GM12873 (cell line): Measurements from ENCODE around the gene NEU4.

ENCODE experiments used
- TF ChIP-seq, protein P1 (sequence below): IDR thresholded peaks from 2 replicates; pipeline ENCODE4 v1.5.1; 2012; ENCODE audit warnings: low read depth, mild to moderate bottlenecking, moderate library complexity, low read length, control low read depth; ENCODE audit not compliant: insufficient read depth; ENCODE audit errors: missing control alignments

Gene NEU4

GRCh38 chr2:241767464-241768250 is 41.3 kb upstream of the NEU4 start:
- TF ChIP-seq, protein P1, sequence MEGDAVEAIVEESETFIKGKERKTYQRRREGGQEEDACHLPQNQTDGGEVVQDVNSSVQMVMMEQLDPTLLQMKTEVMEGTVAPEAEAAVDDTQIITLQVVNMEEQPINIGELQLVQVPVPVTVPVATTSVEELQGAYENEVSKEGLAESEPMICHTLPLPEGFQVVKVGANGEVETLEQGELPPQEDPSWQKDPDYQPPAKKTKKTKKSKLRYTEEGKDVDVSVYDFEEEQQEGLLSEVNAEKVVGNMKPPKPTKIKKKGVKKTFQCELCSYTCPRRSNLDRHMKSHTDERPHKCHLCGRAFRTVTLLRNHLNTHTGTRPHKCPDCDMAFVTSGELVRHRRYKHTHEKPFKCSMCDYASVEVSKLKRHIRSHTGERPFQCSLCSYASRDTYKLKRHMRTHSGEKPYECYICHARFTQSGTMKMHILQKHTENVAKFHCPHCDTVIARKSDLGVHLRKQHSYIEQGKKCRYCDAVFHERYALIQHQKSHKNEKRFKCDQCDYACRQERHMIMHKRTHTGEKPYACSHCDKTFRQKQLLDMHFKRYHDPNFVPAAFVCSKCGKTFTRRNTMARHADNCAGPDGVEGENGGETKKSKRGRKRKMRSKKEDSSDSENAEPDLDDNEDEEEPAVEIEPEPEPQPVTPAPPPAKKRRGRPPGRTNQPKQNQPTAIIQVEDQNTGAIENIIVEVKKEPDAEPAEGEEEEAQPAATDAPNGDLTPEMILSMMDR = no peak

DNA sequence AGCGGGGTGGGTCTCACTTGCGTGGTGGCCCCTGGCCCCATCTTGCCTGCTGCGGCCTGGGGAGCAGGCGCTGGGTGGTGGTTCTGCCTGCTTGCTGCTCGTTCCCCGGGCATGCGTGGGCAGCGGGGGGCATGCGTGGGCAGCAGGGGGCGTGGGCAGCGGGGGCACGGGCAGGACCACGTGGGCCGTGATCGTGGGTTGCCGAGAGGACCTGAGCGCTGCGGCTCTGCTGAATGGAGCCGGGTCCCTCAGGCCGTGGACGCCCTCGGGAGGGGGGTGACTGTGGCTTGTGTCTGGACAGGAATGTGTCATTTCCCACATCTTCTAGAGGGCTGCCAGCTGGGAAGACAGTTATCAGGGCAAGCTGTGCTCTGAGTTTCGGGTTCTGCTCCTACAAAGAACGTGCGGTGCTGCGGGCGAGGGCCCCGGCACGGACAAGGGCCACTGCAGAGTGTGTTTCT is 40.7 kb upstream of the NEU4 start:
- TF ChIP-seq, protein P1 = no peak

DNA sequence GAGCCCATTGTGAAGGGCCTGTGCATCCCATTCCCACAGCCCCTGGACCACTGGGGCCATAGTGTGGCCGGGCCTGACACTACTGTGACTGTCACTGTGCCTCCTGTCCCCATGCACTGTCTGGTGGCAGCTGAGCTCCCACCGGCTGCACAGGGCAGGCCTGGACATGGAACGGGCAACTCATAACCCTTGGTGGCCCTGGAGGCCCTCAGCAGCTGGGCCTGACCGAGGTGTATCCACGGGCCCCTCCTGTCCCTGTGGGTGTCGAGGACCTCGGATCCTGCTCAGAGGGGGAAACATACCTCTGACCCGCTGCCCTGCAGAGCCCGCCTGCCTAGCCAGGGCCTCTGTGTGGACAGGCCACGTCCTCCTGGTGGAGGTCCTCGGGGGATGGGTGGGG is 40.1 kb upstream of the NEU4 start:
- TF ChIP-seq, protein P1 = no peak

- TF ChIP-seq, protein P1 = no peak
These were observed 39.2 kb upstream of the NEU4 start for GRCh38 chr2:241769819-241770184.

GRCh38 chr2:241770185-241770935 is 38.6 kb upstream of the NEU4 start:
- TF ChIP-seq, protein P1 = no peak

DNA sequence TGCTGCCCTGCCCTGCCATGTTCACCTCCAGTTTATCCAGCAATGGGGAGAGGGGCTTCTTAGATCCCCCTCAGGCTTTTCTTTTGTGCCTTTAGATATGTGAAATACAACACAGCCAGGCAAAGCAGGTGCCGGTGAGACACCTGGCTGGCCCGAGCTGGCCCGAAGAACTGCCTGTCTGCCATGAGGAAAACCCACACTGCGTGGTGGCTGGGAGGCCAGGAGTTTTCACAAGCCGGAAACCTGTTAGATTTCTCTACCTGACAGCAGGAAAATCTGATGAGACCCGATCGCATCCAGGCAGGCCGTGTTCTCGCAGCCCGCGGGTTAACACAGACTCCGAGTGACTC is 38.1 kb upstream of the NEU4 start:
- TF ChIP-seq, protein P1 = no peak

- TF ChIP-seq, protein P1 = no peak
These were observed 37.5 kb upstream of the NEU4 start for GRCh38 chr2:241771286-241772062.
